ENCODE results near the gene DLGAP1. TPM values are rescaled to one million over a fixed set of nuclear protein-coding genes. Genes with fewer than 3 reads are reported as not detected.

The DLGAP1 gene
- total and polyA plus RNA-seq, 2 experiments from 2014 or later = 17.0 to 48.5 TPM

DNA sequence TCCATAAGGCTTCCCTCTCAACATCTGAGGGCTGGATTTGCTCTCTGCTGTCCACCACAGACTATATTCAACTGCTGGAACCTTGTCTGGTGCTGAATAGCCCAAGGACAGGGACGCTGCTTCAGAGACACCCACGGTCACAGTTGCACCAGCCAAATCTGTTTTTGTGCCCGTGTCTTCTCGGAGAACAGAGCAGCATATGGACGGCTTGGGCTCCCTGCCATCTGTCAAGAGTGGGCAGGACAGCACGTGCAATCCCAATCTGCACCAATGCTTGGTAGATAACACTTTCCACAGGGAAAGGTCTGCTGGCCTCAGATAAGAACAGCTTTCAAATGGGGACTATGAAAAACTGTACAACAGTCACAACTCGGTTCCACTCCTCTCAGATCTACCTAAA, 539.0 kb downstream of the DLGAP1 start:
- DNase-seq (ENCODE audit: low spot score) (no peak), ATAC-seq (no peak)
- Histone ChIP-seq H3K27ac (ENCODE audit: low read depth) (no peak overlapping the region), H3K4me2 (no peak overlapping the region), H3K4me3 (no peak overlapping the region), H3K79me2 (replicated peaks; ENCODE audit: insufficient read depth) (no peaks in the 10 kb centered on the region), H3K4me1 (ENCODE audit: insufficient read depth) (no peaks in the 10 kb centered on the region), H3K9me2 (ENCODE audit: insufficient read depth) (no peaks in the 10 kb centered on the region), H3K36me3 (ENCODE audit: insufficient read depth) (no peaks in the 10 kb centered on the region), H3K27me3 (ENCODE audit: insufficient read depth) (no peaks in the 10 kb centered on the region), H3F3A (replicated peaks; ENCODE audit: low read depth) (no peaks in the 10 kb centered on the region), H4K20me1 (replicated peaks; ENCODE audit: insufficient read depth) (no peaks in the 10 kb centered on the region), H2AFZ (no peak overlapping the region)
- Mint-ChIP-seq H3K27me3 (ENCODE audit: insufficient read depth, low read depth, poor library complexity) (peaks cover 3% of the 10 kb centered on the region), H3K9me3 (no peaks in the 10 kb centered on the region), H3K36me3 (ENCODE audit: low read depth) (no peaks in the 10 kb centered on the region), H3K4me3 (no peak overlapping the region), H3K27ac (no peak overlapping the region), H3K4me1 (peaks cover 16% of the 10 kb centered on the region)
- TF ChIP-seq JUNB (IDR thresholded peaks at IDR 0.05; ENCODE audit: unreplicated experiment) (no peak), POLR2AphosphoS5 (IDR thresholded peaks at IDR 0.05; ENCODE audit: low read depth) (no peak), EZH2phosphoT487 (IDR thresholded peaks at IDR 0.05; ENCODE audit: unreplicated experiment) (no peak), ZNF331 (CRISPR knock-in tag; IDR thresholded peaks at IDR 0.05; ENCODE audit: low read depth) (no peak), NANOG (IDR thresholded peaks at IDR 0.05; ENCODE audit: borderline replicate concordance) (no peak), CREB1 (CRISPR knock-in tag; IDR thresholded peaks at IDR 0.05; ENCODE audit: low read depth) (no peak), ZNF114 (CRISPR knock-in tag; IDR thresholded peaks at IDR 0.05) (no peak), STAT1 (IDR thresholded peaks at IDR 0.05; ENCODE audit: unreplicated experiment) (no peak), EZH2 (IDR thresholded peaks at IDR 0.05; ENCODE audit: low read depth, unreplicated experiment) (no peak)
- TF ChIP-seq, protein P1, sequence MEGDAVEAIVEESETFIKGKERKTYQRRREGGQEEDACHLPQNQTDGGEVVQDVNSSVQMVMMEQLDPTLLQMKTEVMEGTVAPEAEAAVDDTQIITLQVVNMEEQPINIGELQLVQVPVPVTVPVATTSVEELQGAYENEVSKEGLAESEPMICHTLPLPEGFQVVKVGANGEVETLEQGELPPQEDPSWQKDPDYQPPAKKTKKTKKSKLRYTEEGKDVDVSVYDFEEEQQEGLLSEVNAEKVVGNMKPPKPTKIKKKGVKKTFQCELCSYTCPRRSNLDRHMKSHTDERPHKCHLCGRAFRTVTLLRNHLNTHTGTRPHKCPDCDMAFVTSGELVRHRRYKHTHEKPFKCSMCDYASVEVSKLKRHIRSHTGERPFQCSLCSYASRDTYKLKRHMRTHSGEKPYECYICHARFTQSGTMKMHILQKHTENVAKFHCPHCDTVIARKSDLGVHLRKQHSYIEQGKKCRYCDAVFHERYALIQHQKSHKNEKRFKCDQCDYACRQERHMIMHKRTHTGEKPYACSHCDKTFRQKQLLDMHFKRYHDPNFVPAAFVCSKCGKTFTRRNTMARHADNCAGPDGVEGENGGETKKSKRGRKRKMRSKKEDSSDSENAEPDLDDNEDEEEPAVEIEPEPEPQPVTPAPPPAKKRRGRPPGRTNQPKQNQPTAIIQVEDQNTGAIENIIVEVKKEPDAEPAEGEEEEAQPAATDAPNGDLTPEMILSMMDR (conservative IDR thresholded peaks at IDR 0.05; ENCODE audit: low read depth in 2 of 2) = no peak
- TF ChIP-seq, protein P2, sequence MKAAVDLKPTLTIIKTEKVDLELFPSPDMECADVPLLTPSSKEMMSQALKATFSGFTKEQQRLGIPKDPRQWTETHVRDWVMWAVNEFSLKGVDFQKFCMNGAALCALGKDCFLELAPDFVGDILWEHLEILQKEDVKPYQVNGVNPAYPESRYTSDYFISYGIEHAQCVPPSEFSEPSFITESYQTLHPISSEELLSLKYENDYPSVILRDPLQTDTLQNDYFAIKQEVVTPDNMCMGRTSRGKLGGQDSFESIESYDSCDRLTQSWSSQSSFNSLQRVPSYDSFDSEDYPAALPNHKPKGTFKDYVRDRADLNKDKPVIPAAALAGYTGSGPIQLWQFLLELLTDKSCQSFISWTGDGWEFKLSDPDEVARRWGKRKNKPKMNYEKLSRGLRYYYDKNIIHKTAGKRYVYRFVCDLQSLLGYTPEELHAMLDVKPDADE (IDR thresholded peaks at IDR 0.05) = no peak
- TF ChIP-seq, protein P3, sequence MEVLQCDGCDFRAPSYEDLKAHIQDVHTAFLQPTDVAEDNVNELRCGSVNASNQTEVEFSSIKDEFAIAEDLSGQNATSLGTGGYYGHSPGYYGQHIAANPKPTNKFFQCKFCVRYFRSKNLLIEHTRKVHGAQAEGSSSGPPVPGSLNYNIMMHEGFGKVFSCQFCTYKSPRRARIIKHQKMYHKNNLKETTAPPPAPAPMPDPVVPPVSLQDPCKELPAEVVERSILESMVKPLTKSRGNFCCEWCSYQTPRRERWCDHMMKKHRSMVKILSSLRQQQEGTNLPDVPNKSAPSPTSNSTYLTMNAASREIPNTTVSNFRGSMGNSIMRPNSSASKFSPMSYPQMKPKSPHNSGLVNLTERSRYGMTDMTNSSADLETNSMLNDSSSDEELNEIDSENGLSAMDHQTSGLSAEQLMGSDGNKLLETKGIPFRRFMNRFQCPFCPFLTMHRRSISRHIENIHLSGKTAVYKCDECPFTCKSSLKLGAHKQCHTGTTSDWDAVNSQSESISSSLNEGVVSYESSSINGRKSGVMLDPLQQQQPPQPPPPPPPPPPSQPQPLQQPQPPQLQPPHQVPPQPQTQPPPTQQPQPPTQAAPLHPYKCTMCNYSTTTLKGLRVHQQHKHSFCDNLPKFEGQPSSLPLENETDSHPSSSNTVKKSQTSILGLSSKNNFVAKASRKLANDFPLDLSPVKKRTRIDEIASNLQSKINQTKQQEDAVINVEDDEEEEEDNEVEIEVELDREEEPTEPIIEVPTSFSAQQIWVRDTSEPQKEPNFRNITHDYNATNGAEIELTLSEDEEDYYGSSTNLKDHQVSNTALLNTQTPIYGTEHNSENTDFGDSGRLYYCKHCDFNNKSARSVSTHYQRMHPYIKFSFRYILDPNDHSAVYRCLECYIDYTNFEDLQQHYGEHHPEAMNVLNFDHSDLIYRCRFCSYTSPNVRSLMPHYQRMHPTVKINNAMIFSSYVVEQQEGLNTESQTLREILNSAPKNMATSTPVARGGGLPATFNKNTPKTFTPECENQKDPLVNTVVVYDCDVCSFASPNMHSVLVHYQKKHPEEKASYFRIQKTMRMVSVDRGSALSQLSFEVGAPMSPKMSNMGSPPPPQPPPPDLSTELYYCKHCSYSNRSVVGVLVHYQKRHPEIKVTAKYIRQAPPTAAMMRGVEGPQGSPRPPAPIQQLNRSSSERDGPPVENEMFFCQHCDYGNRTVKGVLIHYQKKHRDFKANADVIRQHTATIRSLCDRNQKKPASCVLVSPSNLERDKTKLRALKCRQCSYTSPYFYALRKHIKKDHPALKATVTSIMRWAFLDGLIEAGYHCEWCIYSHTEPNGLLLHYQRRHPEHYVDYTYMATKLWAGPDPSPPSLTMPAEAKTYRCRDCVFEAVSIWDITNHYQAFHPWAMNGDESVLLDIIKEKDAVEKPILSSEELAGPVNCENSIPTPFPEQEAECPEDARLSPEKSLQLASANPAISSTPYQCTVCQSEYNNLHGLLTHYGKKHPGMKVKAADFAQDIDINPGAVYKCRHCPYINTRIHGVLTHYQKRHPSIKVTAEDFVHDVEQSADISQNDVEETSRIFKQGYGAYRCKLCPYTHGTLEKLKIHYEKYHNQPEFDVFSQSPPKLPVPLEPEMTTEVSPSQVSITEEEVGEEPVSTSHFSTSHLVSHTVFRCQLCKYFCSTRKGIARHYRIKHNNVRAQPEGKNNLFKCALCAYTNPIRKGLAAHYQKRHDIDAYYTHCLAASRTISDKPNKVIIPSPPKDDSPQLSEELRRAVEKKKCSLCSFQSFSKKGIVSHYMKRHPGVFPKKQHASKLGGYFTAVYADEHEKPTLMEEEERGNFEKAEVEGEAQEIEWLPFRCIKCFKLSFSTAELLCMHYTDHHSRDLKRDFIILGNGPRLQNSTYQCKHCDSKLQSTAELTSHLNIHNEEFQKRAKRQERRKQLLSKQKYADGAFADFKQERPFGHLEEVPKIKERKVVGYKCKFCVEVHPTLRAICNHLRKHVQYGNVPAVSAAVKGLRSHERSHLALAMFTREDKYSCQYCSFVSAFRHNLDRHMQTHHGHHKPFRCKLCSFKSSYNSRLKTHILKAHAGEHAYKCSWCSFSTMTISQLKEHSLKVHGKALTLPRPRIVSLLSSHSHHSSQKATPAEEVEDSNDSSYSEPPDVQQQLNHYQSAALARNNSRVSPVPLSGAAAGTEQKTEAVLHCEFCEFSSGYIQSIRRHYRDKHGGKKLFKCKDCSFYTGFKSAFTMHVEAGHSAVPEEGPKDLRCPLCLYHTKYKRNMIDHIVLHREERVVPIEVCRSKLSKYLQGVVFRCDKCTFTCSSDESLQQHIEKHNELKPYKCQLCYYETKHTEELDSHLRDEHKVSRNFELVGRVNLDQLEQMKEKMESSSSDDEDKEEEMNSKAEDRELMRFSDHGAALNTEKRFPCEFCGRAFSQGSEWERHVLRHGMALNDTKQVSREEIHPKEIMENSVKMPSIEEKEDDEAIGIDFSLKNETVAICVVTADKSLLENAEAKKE (CRISPR knock-in tag; IDR thresholded peaks at IDR 0.05) = no peak
- TF ChIP-seq, protein P4, sequence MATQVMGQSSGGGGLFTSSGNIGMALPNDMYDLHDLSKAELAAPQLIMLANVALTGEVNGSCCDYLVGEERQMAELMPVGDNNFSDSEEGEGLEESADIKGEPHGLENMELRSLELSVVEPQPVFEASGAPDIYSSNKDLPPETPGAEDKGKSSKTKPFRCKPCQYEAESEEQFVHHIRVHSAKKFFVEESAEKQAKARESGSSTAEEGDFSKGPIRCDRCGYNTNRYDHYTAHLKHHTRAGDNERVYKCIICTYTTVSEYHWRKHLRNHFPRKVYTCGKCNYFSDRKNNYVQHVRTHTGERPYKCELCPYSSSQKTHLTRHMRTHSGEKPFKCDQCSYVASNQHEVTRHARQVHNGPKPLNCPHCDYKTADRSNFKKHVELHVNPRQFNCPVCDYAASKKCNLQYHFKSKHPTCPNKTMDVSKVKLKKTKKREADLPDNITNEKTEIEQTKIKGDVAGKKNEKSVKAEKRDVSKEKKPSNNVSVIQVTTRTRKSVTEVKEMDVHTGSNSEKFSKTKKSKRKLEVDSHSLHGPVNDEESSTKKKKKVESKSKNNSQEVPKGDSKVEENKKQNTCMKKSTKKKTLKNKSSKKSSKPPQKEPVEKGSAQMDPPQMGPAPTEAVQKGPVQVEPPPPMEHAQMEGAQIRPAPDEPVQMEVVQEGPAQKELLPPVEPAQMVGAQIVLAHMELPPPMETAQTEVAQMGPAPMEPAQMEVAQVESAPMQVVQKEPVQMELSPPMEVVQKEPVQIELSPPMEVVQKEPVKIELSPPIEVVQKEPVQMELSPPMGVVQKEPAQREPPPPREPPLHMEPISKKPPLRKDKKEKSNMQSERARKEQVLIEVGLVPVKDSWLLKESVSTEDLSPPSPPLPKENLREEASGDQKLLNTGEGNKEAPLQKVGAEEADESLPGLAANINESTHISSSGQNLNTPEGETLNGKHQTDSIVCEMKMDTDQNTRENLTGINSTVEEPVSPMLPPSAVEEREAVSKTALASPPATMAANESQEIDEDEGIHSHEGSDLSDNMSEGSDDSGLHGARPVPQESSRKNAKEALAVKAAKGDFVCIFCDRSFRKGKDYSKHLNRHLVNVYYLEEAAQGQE (IDR thresholded peaks at IDR 0.05; ENCODE audit: unreplicated experiment) = no peak

All from GM23338 (cell line).